ENCODE results near the gene TM6SF1.
"Not testable (repeated sequence)": the region's sequence is repeated elsewhere in the genome, so short reads cannot be mapped to it uniquely, and the experiment has no call there.

The TM6SF1 gene

GRCh38 chr15:83119968-83120581 is 12.6 kb downstream of the TM6SF1 start:
- ATAC-seq, result no peak
- no peaks in the 10 kb centered on the region for H3K9me3 Mint-ChIP-seq
- H3K27ac Mint-ChIP-seq, result no peak overlapping the region
- H3K4me1 Mint-ChIP-seq, result no peaks in the 10 kb centered on the region
- no peaks in the 10 kb centered on the region for H3K27me3 Mint-ChIP-seq
- no peak overlapping the region for H3K4me3 Mint-ChIP-seq
- H3K36me3 Mint-ChIP-seq, result no peaks in the 10 kb centered on the region

GRCh38 chr15:83123529-83123928 is 16.1 kb downstream of the TM6SF1 start:
- Mint-ChIP-seq H3K4me3 (no peak overlapping the region), H3K27ac (no peak overlapping the region), H3K4me1 (no peaks in the 10 kb centered on the region), H3K36me3 (no peaks in the 10 kb centered on the region), H3K27me3 (no peaks in the 10 kb centered on the region), H3K9me3 (no peaks in the 10 kb centered on the region)
- no peak for ATAC-seq

- ATAC-seq, result no peak
- H3K4me1 Mint-ChIP-seq, result no peaks in the 10 kb centered on the region
- no peak overlapping the region for H3K4me3 Mint-ChIP-seq
- no peaks in the 10 kb centered on the region for H3K9me3 Mint-ChIP-seq
- H3K27me3 Mint-ChIP-seq, result no peaks in the 10 kb centered on the region
- H3K27ac Mint-ChIP-seq, result no peak overlapping the region
- H3K36me3 Mint-ChIP-seq, result no peaks in the 10 kb centered on the region
These were observed 20.2 kb downstream of the TM6SF1 start for GRCh38 chr15:83127547-83128150.

GRCh38 chr15:83129791-83130190 is 22.3 kb downstream of the TM6SF1 start:
- ATAC-seq, result no peak
- H3K27me3 Mint-ChIP-seq, result no peaks in the 10 kb centered on the region
- H3K9me3 Mint-ChIP-seq, result no peaks in the 10 kb centered on the region
- H3K36me3 Mint-ChIP-seq, result no peaks in the 10 kb centered on the region
- no peak overlapping the region for H3K4me3 Mint-ChIP-seq
- H3K4me1 Mint-ChIP-seq, result no peaks in the 10 kb centered on the region
- H3K27ac Mint-ChIP-seq, result no peak overlapping the region

- ATAC-seq, result no peak
- Mint-ChIP-seq H3K27me3 (no peaks in the 10 kb centered on the region), H3K9me3 (no peaks in the 10 kb centered on the region), H3K27ac (no peak overlapping the region), H3K4me3 (no peak overlapping the region), H3K36me3 (no peaks in the 10 kb centered on the region), H3K4me1 (no peaks in the 10 kb centered on the region)
These were observed 25.5 kb downstream of the TM6SF1 start for GRCh38 chr15:83132861-83133523.

GRCh38 chr15:83142151-83142550 is 34.7 kb downstream of the TM6SF1 start:
- H3K36me3 Mint-ChIP-seq, H3K4me3 Mint-ChIP-seq, ATAC-seq, H3K4me1 Mint-ChIP-seq, H3K9me3 Mint-ChIP-seq, H3K27ac Mint-ChIP-seq: not testable (repeated sequence)
- H3K27me3 Mint-ChIP-seq, result peaks cover 22% of the 10 kb centered on the region

- Mint-ChIP-seq H3K4me3 (no peak overlapping the region), H3K27me3 (peaks cover 37% of the 10 kb centered on the region), H3K4me1 (no peaks in the 10 kb centered on the region), H3K27ac (no peak overlapping the region), H3K36me3 (no peaks in the 10 kb centered on the region), H3K9me3 (peaks cover 6% of the 10 kb centered on the region)
- no peak for ATAC-seq
These were observed 37.3 kb downstream of the TM6SF1 start for GRCh38 chr15:83144771-83145170.

GRCh38 chr15:83153288-83153687 is 45.8 kb downstream of the TM6SF1 start:
- ATAC-seq, result no peak
- H3K4me1 Mint-ChIP-seq, result no peaks in the 10 kb centered on the region
- H3K4me3 Mint-ChIP-seq, result no peak overlapping the region
- H3K27me3 Mint-ChIP-seq, result peaks cover 15% of the 10 kb centered on the region
- no peaks in the 10 kb centered on the region for H3K9me3 Mint-ChIP-seq
- no peak overlapping the region for H3K27ac Mint-ChIP-seq
- no peaks in the 10 kb centered on the region for H3K36me3 Mint-ChIP-seq

- H3K36me3 Mint-ChIP-seq, result no peaks in the 10 kb centered on the region
- no peak overlapping the region for H3K27ac Mint-ChIP-seq
- no peak overlapping the region for H3K4me3 Mint-ChIP-seq
- peaks cover 14% of the 10 kb centered on the region for H3K27me3 Mint-ChIP-seq
- no peak for ATAC-seq
- H3K9me3 Mint-ChIP-seq, result no peaks in the 10 kb centered on the region
- H3K4me1 Mint-ChIP-seq, result no peaks in the 10 kb centered on the region
These were observed 48.5 kb downstream of the TM6SF1 start for GRCh38 chr15:83155942-83156341.

GRCh38 chr15:83158393-83158792 is 50.9 kb downstream of the TM6SF1 start:
- no peak overlapping the region for H3K27ac Mint-ChIP-seq

GRCh38 chr15:83160741-83161140 is 53.3 kb downstream of the TM6SF1 start:
- H3K27me3 Mint-ChIP-seq, result peaks cover 37% of the 10 kb centered on the region
- no peak overlapping the region for H3K4me3 Mint-ChIP-seq
- H3K9me3 Mint-ChIP-seq, result peaks cover 6% of the 10 kb centered on the region
- H3K4me1 Mint-ChIP-seq, result no peaks in the 10 kb centered on the region
- no peak overlapping the region for H3K27ac Mint-ChIP-seq
- no peak for ATAC-seq
- no peaks in the 10 kb centered on the region for H3K36me3 Mint-ChIP-seq

More at GRCh38 chr15:83158393-83158792, 50.9 kb downstream of the TM6SF1 start:
- Mint-ChIP-seq H3K27me3 (peaks cover 23% of the 10 kb centered on the region), H3K9me3 (no peaks in the 10 kb centered on the region), H3K36me3 (no peaks in the 10 kb centered on the region), H3K4me1 (no peaks in the 10 kb centered on the region), H3K4me3 (no peak overlapping the region)
- ATAC-seq, result no peak

- H3K4me1 Mint-ChIP-seq, result no peaks in the 10 kb centered on the region
- H3K4me3 Mint-ChIP-seq, result no peak overlapping the region
- H3K9me3 Mint-ChIP-seq, result peaks cover 13% of the 10 kb centered on the region
- H3K36me3 Mint-ChIP-seq, result no peaks in the 10 kb centered on the region
- H3K27me3 Mint-ChIP-seq, result peaks cover 60% of the 10 kb centered on the region
- no peak overlapping the region for H3K27ac Mint-ChIP-seq
- ATAC-seq, result no peak
These were observed 55.6 kb downstream of the TM6SF1 start for GRCh38 chr15:83163032-83163431.

- ATAC-seq, result no peak
- Mint-ChIP-seq H3K9me3 (peaks cover 17% of the 10 kb centered on the region), H3K4me3 (no peak overlapping the region), H3K4me1 (no peaks in the 10 kb centered on the region), H3K27me3 (peaks cover 70% of the 10 kb centered on the region), H3K36me3 (no peaks in the 10 kb centered on the region), H3K27ac (no peak overlapping the region)
These were observed 56.8 kb downstream of the TM6SF1 start for GRCh38 chr15:83164111-83164770.

GRCh38 chr15:83164771-83165404 is 57.4 kb downstream of the TM6SF1 start:
- no peak overlapping the region for H3K4me3 Mint-ChIP-seq

GRCh38 chr15:83166218-83166617 is 58.8 kb downstream of the TM6SF1 start:
- H3K4me1 Mint-ChIP-seq, result no peaks in the 10 kb centered on the region
- no peak for ATAC-seq
- H3K9me3 Mint-ChIP-seq, result peaks cover 17% of the 10 kb centered on the region
- H3K4me3 Mint-ChIP-seq, result no peak overlapping the region
- no peak overlapping the region for H3K27ac Mint-ChIP-seq
- peaks cover 59% of the 10 kb centered on the region for H3K27me3 Mint-ChIP-seq
- H3K36me3 Mint-ChIP-seq, result no peaks in the 10 kb centered on the region

More at GRCh38 chr15:83164771-83165404, 57.4 kb downstream of the TM6SF1 start:
- ATAC-seq, result no peak
- Mint-ChIP-seq H3K36me3 (no peaks in the 10 kb centered on the region), H3K9me3 (peaks cover 17% of the 10 kb centered on the region), H3K27me3 (peaks cover 65% of the 10 kb centered on the region), H3K27ac (no peak overlapping the region), H3K4me1 (no peaks in the 10 kb centered on the region)

Measured in stimulated activated memory B cell treated with anti-CD40 and anti-IgM and Interleukin-4, amounts not matched to agents 10 μg/mL and 1 μg/mL and 100 μg/mL, for 72 hours (primary cell).